HG02852 (cell line): ENCODE measurements around the gene DNAJB2.

Experiments
- ATAC-seq: cut with Tn5 transposase; IDR thresholded peaks from one replicate; pipeline ENCODE4 v1.9.1; 2021; ENCODE audit warnings: mild to moderate bottlenecking, moderate library complexity; ENCODE audit not compliant: unreplicated experiment

The DNAJB2 gene

GRCh38 chr2:219279151-219279915, at the start of gene DNAJB2:
Gene DNAJB2 (plus strand): TSS chr2:219279366. CDS start chr2:219279834, 468 bp downstream.
- ATAC-seq: peak; percentile 87

GRCh38 chr2:219230059-219230540, 49.1 kb upstream of the DNAJB2 start:
- no peak for ATAC-seq

GRCh38 chr2:219234331-219234730, 44.8 kb upstream of the DNAJB2 start:
- ATAC-seq: no peak

GRCh38 chr2:219243291-219243761, 35.8 kb upstream of the DNAJB2 start:
- no peak for ATAC-seq

- no peak for ATAC-seq
Measured at GRCh38 chr2:219244789-219245147, 34.4 kb upstream of the DNAJB2 start.

GRCh38 chr2:219245148-219245898, 33.8 kb upstream of the DNAJB2 start, which contains the start of the genes GLB1L and STK16:
Gene GLB1L (minus strand): TSS chr2:219245444. CDS start chr2:219243573, 1,871 bp downstream.
Gene STK16 (plus strand): TSS chr2:219245479. CDS start chr2:219246000, 521 bp downstream.
- ATAC-seq: peak; percentile 85

GRCh38 chr2:219245899-219246230, 33.3 kb upstream of the DNAJB2 start:
- no peak for ATAC-seq

- ATAC-seq: no peak
Measured at GRCh38 chr2:219246559-219246958, 32.6 kb upstream of the DNAJB2 start.

- no peak for ATAC-seq
Measured at GRCh38 chr2:219247678-219248642, 31.2 kb upstream of the DNAJB2 start.

- no peak for ATAC-seq
Measured at GRCh38 chr2:219248845-219249202, 30.3 kb upstream of the DNAJB2 start.

- no peak for ATAC-seq
Measured at GRCh38 chr2:219249203-219249980, 29.8 kb upstream of the DNAJB2 start.

GRCh38 chr2:219250049-219250781, 29.0 kb upstream of the DNAJB2 start:
- no peak for ATAC-seq

- ATAC-seq: no peak
Measured at GRCh38 chr2:219251656-219252055, 27.5 kb upstream of the DNAJB2 start.

GRCh38 chr2:219252084-219252483, 27.1 kb upstream of the DNAJB2 start:
- no peak for ATAC-seq

GRCh38 chr2:219252570-219252899, 26.6 kb upstream of the DNAJB2 start:
- no peak for ATAC-seq

GRCh38 chr2:219252900-219253752, 26.0 kb upstream of the DNAJB2 start, which contains the start of gene TUBA4B:
Gene TUBA4B (plus strand): TSS chr2:219253243. CDS start chr2:219253408, 165 bp downstream.
- peak; percentile 21 for ATAC-seq

- peak; percentile 53 for ATAC-seq
Measured at GRCh38 chr2:219253753-219254589, 25.2 kb upstream of the DNAJB2 start, which contains the start of gene TUBA4A. Gene TUBA4A (minus strand): TSS chr2:219253918. CDS start chr2:219253858, 60 bp downstream.
